HG03097 (cell line): ENCODE data around the gene CCR5AS.

Source experiments
- ATAC-seq: cut with Tn5 transposase; IDR thresholded peaks from one replicate; pipeline ENCODE4 v1.9.1; 2021; ENCODE audit not compliant: unreplicated experiment, low FRiP score

CCR5AS gene

GRCh38 chr3:46321461-46322104 lies 85.3 kb downstream of the CCR5AS start:
- no peak for ATAC-seq

GRCh38 chr3:46318207-46318927 lies 88.5 kb downstream of the CCR5AS start:
- no peak for ATAC-seq

GRCh38 chr3:46316206-46316605 lies 90.7 kb downstream of the CCR5AS start:
- no peak for ATAC-seq

- no peak for ATAC-seq
Measured at GRCh38 chr3:46314517-46314916, 92.3 kb downstream of the CCR5AS start.
